Measurements from ENCODE around the gene RSPH3.
"Not testable (repeated sequence)": the region's sequence is repeated elsewhere in the genome, so short reads cannot be mapped to it uniquely, and the experiment has no call there.

Gene RSPH3

DNA sequence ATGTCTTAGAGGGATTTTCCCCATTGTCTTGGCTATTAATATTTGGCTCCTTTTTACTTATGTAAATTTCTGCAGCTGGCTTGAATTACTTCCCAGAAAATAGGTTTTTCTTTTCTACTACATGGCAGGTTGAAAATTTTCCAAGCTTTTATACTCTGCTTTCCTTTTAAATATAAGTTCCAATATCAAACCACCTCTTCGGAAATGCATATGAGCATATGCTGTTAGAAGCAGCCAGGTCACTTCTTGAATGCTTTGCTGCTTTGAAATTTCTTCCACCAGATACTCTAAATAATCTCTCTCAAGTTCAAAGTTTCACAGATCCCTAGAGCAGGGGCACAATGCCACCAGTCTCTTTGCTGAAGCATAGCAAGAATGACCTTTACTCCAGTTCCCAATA lies 25.2 kb upstream of the RSPH3 start:
- DNase-seq (ENCODE audit: low read depth), result not testable (repeated sequence)

DNA sequence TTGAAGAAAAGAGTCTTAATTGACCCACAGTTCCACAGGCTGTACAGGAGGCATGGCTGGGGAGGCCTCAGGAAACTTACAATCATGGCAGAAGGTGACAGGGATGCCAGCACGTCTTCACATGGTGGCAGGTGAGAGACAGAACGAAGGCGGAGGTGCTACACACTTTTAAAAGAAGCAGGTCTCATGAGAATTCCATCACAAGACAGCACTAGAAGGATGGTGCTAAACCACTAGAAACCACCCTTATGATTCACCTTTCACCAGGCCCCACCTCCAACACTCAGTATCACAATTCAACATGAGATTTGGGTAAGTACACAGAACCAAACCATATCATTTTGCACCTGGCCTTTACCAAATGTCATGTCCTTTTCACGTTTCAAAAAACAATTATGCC lies 23.9 kb upstream of the RSPH3 start:
- DNase-seq (ENCODE audit: low read depth), result no peak

- DNase-seq (ENCODE audit: low read depth), result no peak
These were observed 20.0 kb upstream of the RSPH3 start for GRCh38 chr6:159020011-159020410.

GRCh38 chr6:159017757-159018559 lies 18.0 kb upstream of the RSPH3 start:
- no peak for DNase-seq (ENCODE audit: low read depth)

DNA sequence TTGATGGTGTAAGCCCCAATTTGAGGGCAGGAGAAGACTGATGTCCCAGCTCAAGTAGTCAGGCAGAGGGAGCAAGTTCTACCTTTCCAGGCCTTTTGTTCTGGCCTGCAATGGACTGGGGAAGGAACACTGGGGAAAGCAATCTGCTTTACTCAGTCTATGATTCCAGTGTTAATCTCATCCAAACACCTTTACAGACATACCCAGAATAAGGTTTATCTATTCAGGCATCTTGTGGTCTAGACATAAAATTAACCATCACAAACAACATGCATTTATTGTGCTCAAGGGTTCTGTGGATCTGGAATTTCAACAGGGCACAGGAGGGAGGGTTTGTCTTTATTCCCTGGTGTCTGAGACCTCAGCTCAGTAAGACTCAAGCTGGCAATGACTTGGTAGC lies 14.4 kb upstream of the RSPH3 start:
- no peak for DNase-seq (ENCODE audit: low read depth)

GRCh38 chr6:159013229-159013628 lies 13.2 kb upstream of the RSPH3 start:
- DNase-seq (ENCODE audit: low read depth), result no peak

GRCh38 chr6:159012201-159012600 lies 12.2 kb upstream of the RSPH3 start:
- DNase-seq (ENCODE audit: low read depth), result no peak

DNA sequence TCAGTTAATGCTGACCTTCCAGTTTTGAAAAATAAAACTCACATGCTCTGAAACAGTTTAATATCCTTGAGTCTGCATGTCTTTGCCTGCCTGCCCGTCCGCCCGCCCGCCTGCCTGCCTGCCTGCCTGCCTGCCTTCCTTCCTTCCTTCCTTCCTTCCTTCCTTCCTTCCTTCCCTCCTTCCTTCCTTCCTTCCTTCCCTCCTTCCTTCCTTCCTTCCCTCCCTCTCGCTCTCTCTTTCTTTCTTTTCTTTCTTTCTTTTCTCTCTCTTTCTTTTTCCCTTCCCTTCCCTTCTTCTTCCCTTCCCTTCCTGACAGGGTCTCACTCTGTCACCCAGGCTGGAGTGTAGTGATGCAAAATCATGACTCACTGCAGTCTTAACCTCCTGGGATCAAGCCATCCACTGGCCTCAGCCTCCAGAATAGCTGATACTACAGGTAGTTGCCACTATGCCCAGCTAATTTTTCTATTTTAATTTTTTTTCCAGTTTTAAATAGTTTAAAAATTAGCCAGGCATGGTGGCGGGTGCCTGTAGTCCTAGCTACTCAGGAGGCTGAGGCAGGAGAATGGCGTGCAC lies 10.1 kb upstream of the RSPH3 start:
- not testable (repeated sequence) for DNase-seq (ENCODE audit: low read depth)

- DNase-seq (ENCODE audit: low read depth), result no peak
These were observed 8.8 kb upstream of the RSPH3 start for GRCh38 chr6:159008656-159009288.

- DNase-seq (ENCODE audit: low read depth), result no peak
These were observed 7.5 kb upstream of the RSPH3 start for GRCh38 chr6:159007510-159007909.

- DNase-seq (ENCODE audit: low read depth), result no peak
These were observed 5.4 kb upstream of the RSPH3 start for GRCh38 chr6:159005436-159005835.

GRCh38 chr6:159004592-159004991 lies 4.6 kb upstream of the RSPH3 start:
- DNase-seq (ENCODE audit: low read depth), result no peak

- peak; percentile 40 for DNase-seq (ENCODE audit: low read depth)
These were observed 2.6 kb upstream of the RSPH3 start for GRCh38 chr6:159002432-159003155.

GRCh38 chr6:158999154-158999665 lies 792 bp downstream of the RSPH3 start:
- peak; percentile 22 for DNase-seq (ENCODE audit: low read depth)

- DNase-seq (ENCODE audit: low read depth), result no peak
These were observed 3.1 kb downstream of the RSPH3 start for GRCh38 chr6:158996856-158997255.

GRCh38 chr6:158993639-158994038 lies 6.4 kb downstream of the RSPH3 start:
- DNase-seq (ENCODE audit: low read depth), result no peak

GRCh38 chr6:158991017-158991723 lies 8.8 kb downstream of the RSPH3 start:
- DNase-seq (ENCODE audit: low read depth), result no peak

DNA sequence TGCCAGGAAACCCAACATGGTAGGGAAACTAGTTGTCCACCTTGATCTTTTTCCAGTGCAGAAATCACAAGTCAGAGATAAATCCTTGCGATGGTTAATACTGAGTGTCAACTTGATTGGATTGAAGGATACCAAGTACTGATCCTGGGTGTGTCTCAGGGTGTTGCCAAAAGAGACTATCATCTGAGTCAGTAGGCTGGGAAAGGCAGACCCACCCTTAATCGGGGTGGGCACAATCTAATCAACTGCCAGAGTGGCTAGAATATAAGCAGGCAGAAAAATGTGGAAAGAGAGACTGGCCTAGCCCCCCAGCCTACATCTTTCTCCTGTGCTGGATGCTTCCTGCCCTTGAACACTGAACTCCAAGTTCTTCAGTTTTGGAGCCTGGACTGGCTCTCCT lies 10.3 kb downstream of the RSPH3 start:
- not testable (repeated sequence) for DNase-seq (ENCODE audit: low read depth)

DNA sequence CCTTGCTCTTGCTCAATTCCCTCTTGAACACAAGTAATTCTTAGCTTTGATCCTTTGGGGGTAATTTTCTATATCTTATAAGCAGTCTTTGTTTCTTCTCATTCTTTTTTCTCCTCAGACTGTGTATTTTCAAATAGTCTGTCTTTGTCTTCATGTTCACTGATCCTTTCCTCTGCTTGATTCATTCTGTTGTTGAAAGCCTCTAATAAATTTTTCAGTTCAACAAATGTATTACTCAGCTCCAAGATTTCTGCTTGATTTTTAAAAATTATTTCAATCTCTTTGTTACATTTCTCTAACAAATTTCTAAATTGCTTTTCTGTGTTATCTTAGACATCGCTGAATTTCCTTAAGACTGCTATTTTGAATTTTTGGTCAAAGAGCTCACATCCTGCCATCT lies 11.5 kb downstream of the RSPH3 start:
- DNase-seq (ENCODE audit: low read depth), result no peak

GRCh38 chr6:158987657-158988056 lies 12.3 kb downstream of the RSPH3 start:
- DNase-seq (ENCODE audit: low read depth), result no peak

DNA sequence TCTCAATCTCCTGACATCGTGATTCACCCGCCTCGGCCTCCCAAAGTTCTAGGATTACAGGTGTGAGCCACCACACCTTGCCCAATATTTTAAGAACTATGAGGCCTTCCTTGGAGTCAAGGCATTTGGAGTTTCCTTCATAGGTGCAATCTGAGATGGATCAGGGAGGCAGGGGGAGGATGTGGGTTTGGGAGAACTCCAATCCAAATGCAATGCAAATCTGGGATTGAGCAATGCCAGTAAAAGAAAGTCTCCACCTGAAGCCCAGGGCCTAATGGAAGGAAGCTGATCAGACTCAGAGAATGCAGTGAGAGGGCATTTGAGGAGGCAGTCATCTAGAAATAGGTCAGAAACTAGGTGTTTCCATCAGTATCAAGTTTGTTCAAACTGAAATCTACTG lies 21.2 kb downstream of the RSPH3 start:
- peak; percentile 29 for DNase-seq (ENCODE audit: low read depth)

DNA sequence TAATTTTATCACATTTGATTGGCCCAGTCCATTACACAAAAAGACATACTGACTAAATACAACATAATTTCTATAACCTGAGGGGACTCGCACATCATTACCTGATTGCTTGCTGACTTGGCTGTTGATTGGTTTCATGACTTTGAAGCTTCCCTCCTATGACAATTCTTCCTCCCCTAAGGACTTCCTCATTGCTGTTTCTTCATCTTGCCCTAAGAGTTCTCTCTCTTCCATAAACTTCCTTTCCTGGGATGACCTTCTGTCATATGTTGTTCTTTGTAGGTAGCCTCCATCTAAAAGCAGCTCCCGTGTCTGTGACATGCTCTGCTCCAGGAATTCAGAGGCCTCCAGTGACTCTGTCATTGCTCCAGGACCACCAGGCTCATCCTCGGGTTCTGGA lies 22.6 kb downstream of the RSPH3 start:
- DNase-seq (ENCODE audit: low read depth), result no peak
